ENCODE data around the gene MT1F.

Gene MT1F

GRCh38 chr16:56700195-56700594 is 42.4 kb downstream of the MT1F start:
- DNase-seq = no peak

- no peak for DNase-seq
Observed at GRCh38 chr16:56700631-56701030, 42.9 kb downstream of the MT1F start.

GRCh38 chr16:56701534-56701933 is 43.8 kb downstream of the MT1F start:
- DNase-seq = no peak

- DNase-seq = no peak
Observed at GRCh38 chr16:56702836-56703235, 45.1 kb downstream of the MT1F start.

Data from T-helper 2 cell (primary cell).